Measurements from ENCODE around the gene ELFN2. TPM values are rescaled to one million over a fixed set of nuclear protein-coding genes. Genes with fewer than 3 reads are reported as not detected.

Gene ELFN2
- total RNA-seq, 2 donors from 2014 or later, result 2.8 to 4.3 TPM

- DNase-seq (ENCODE audit: low spot score), result no peak
These were observed 40.2 kb upstream of the ELFN2 start for GRCh38 chr22:37467391-37467955.

GRCh38 chr22:37464181-37464580 lies 36.9 kb upstream of the ELFN2 start:
- WGBS, result 42% methylated on average over 4 of the region's 4 CpGs
- no peaks in the 10 kb centered on the region for H3K36me3 ChIP-seq
- no peaks in the 10 kb centered on the region for H3K27me3 ChIP-seq (replicated peaks; ENCODE audit: insufficient read depth)
- TF ChIP-seq POLR2AphosphoS5 (IDR thresholded peaks at IDR 0.05) (no peak), POLR2A (IDR thresholded peaks at IDR 0.05) (no peak), CTCF (IDR thresholded peaks at IDR 0.05) (no peak)
- no peaks in the 10 kb centered on the region for H3K4me1 ChIP-seq (replicated peaks)
- H3K4me3 ChIP-seq, result no peak overlapping the region
- no peak for DNase-seq (ENCODE audit: low spot score)
- intact Hi-C loops (cut with DNase I), result no loop called here
- no peaks in the 10 kb centered on the region for H3K9me3 ChIP-seq
- no peak overlapping the region for H3K27ac ChIP-seq

More at GRCh38 chr22:37467391-37467955, 40.2 kb upstream of the ELFN2 start:
- intact Hi-C loops (cut with DNase I), result no loop called here
- TF ChIP-seq POLR2AphosphoS5 (IDR thresholded peaks at IDR 0.05), result no peak
- Histone ChIP-seq H3K27ac (no peak overlapping the region), H3K36me3 (no peaks in the 10 kb centered on the region), H3K9me3 (no peaks in the 10 kb centered on the region), H3K4me1 (replicated peaks) (no peaks in the 10 kb centered on the region), H3K4me3 (no peak overlapping the region), H3K27me3 (replicated peaks; ENCODE audit: insufficient read depth) (no peaks in the 10 kb centered on the region)
- WGBS, result 36% methylated on average over 14 of the region's 14 CpGs

GRCh38 chr22:37462983-37463382 lies 35.7 kb upstream of the ELFN2 start:
- TF ChIP-seq CTCF (IDR thresholded peaks at IDR 0.05) (no peak), POLR2A (IDR thresholded peaks at IDR 0.05) (no peak), POLR2AphosphoS5 (IDR thresholded peaks at IDR 0.05) (no peak)
- WGBS, result 1% methylated on average over 5 of the region's 5 CpGs
- H3K36me3 ChIP-seq, result no peaks in the 10 kb centered on the region
- no peaks in the 10 kb centered on the region for H3K27me3 ChIP-seq (replicated peaks; ENCODE audit: insufficient read depth)
- intact Hi-C loops (cut with DNase I), result no loop called here
- H3K4me1 ChIP-seq (replicated peaks), result no peaks in the 10 kb centered on the region
- no peak overlapping the region for H3K4me3 ChIP-seq
- no peaks in the 10 kb centered on the region for H3K9me3 ChIP-seq
- no peak overlapping the region for H3K27ac ChIP-seq
- no peak for DNase-seq (ENCODE audit: low spot score)

- no peaks in the 10 kb centered on the region for H3K9me3 ChIP-seq
- intact Hi-C loops (cut with DNase I), result no loop called here
- H3K27ac ChIP-seq, result no peak overlapping the region
- 60% methylated on average over 5 of the region's 5 CpGs for WGBS
- H3K27me3 ChIP-seq (replicated peaks; ENCODE audit: insufficient read depth), result no peaks in the 10 kb centered on the region
- TF ChIP-seq POLR2AphosphoS5 (IDR thresholded peaks at IDR 0.05) (no peak), POLR2A (IDR thresholded peaks at IDR 0.05) (no peak), CTCF (IDR thresholded peaks at IDR 0.05) (no peak)
- H3K4me1 ChIP-seq (replicated peaks), result no peaks in the 10 kb centered on the region
- no peaks in the 10 kb centered on the region for H3K36me3 ChIP-seq
- DNase-seq (ENCODE audit: low spot score), result no peak
- no peak overlapping the region for H3K4me3 ChIP-seq
These were observed 35.2 kb upstream of the ELFN2 start for GRCh38 chr22:37462436-37462835.

GRCh38 chr22:37461961-37462360 lies 34.7 kb upstream of the ELFN2 start:
- no peak for TF ChIP-seq POLR2A (IDR thresholded peaks at IDR 0.05)
- TF ChIP-seq POLR2AphosphoS5 (IDR thresholded peaks at IDR 0.05), result no peak
- no peak for TF ChIP-seq CTCF (IDR thresholded peaks at IDR 0.05)
- H3K27ac ChIP-seq, result no peak overlapping the region
- no peaks in the 10 kb centered on the region for H3K36me3 ChIP-seq
- H3K9me3 ChIP-seq, result no peaks in the 10 kb centered on the region
- no peaks in the 10 kb centered on the region for H3K27me3 ChIP-seq (replicated peaks; ENCODE audit: insufficient read depth)
- WGBS, result 42% methylated on average over 6 of the region's 6 CpGs
- no peak for DNase-seq (ENCODE audit: low spot score)
- no peak overlapping the region for H3K4me3 ChIP-seq
- intact Hi-C loops (cut with DNase I), result no loop called here
- no peaks in the 10 kb centered on the region for H3K4me1 ChIP-seq (replicated peaks)

All from prostate gland (tissue), 2 donors.